ENCODE data around the gene AFAP1L2. TPM values are rescaled to one million over a fixed set of nuclear protein-coding genes. Genes with fewer than 3 reads are reported as not detected.

AFAP1L2 gene
- total and polyA plus RNA-seq, 2 experiments from 2014 or later, result not detected

GRCh38 chr10:114429581-114430335, 25.5 kb upstream of the AFAP1L2 start:
- WGBS, 2 experiments (ENCODE audit: low coverage in 1 of 2, low lambda C conversion rate in 2 of 2, missing lambda C conversion rate in 2 of 2), result 46 to 51% methylated on average over 9 of the region's 9 CpGs

DNA sequence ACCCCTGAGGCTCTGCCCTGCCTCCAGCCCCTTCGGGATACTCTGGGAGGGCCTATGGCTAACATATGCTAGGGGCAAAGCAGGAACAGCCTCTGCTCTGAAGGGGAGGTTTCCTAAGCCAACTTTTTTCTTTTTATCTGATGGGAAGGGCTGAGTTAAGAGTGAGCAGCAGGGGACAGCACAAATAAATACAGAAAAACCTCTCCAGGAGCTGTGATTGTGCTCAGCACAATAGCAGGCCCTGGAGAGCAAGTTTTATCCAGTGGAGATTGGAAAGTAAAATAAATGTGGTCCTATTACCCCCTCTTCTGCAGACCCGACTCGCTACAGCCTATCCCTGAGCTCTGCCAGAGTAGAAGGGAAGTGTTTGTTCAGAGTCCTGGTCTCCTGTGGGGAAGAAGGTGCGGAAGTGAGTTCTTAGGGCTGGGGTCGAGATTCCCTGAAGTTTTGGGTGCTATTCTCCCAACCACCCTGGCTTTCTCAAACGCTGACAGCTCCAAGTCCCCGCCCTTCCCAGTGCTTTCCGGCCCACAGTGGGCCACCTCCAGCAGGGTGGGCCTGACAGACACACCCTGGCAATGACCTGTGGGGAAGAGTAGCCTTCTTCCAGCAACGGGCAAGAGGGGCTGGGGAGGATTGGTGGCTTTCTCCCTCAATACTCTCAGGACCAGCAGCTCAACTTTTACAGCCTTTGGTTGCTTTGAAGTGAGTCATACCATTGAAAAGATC, 23.0 kb upstream of the AFAP1L2 start:
- no peaks in the 10 kb centered on the region for H3K79me2 ChIP-seq (ENCODE audit: insufficient read depth)
- H3K4me2 ChIP-seq (ENCODE audit: unreplicated experiment), result no peak overlapping the region
- TF ChIP-seq EZH2phosphoT487 (IDR thresholded peaks at IDR 0.05; ENCODE audit: insufficient read depth, low read depth) (no peak), EZH2 (IDR thresholded peaks at IDR 0.05; ENCODE audit: insufficient read depth, poor library complexity, severe bottlenecking) (no peak)
- no peaks in the 10 kb centered on the region for H3K9me3 ChIP-seq (ENCODE audit: low read depth)
- H3K4me1 ChIP-seq (ENCODE audit: insufficient read depth), result no peaks in the 10 kb centered on the region
- H3K4me3 ChIP-seq, result no peak overlapping the region
- no peak overlapping the region for H2AFZ ChIP-seq
- H3K9me2 ChIP-seq (ENCODE audit: insufficient read depth), result no peaks in the 10 kb centered on the region
- H3K9ac ChIP-seq, result no peak overlapping the region
- no peak overlapping the region for H3K27ac ChIP-seq
- H3F3A ChIP-seq (ENCODE audit: insufficient read depth), result no peaks in the 10 kb centered on the region
- whole genome bisulfite sequencing, 2 experiments (ENCODE audit: low coverage in 1 of 2, low lambda C conversion rate in 2 of 2, missing lambda C conversion rate in 2 of 2), result 54 to 68% methylated on average over 9 of the region's 9 CpGs
- peaks cover 1% of the 10 kb centered on the region for H3K27me3 ChIP-seq (replicated peaks; ENCODE audit: insufficient read depth)
- H3K36me3 ChIP-seq (ENCODE audit: low read depth), result no peaks in the 10 kb centered on the region
- in situ Hi-C loops (cut with MboI), result no loop called here
- H4K20me1 ChIP-seq (ENCODE audit: insufficient read depth), result no peaks in the 10 kb centered on the region
- no peak for DNase-seq

More at GRCh38 chr10:114429581-114430335, 25.5 kb upstream of the AFAP1L2 start:
- no peaks in the 10 kb centered on the region for H3K36me3 ChIP-seq (ENCODE audit: low read depth)
- no peaks in the 10 kb centered on the region for H4K20me1 ChIP-seq (ENCODE audit: insufficient read depth)
- H3K4me1 ChIP-seq (ENCODE audit: insufficient read depth), result no peaks in the 10 kb centered on the region
- H3K9me2 ChIP-seq (ENCODE audit: insufficient read depth), result no peaks in the 10 kb centered on the region
- TF ChIP-seq EZH2phosphoT487 (IDR thresholded peaks at IDR 0.05; ENCODE audit: insufficient read depth, low read depth), result no peak
- TF ChIP-seq EZH2 (IDR thresholded peaks at IDR 0.05; ENCODE audit: insufficient read depth, poor library complexity, severe bottlenecking), result no peak
- no peak for DNase-seq
- H3K4me2 ChIP-seq (ENCODE audit: unreplicated experiment), result no peak overlapping the region
- H3K9me3 ChIP-seq (ENCODE audit: low read depth), result no peaks in the 10 kb centered on the region
- H3K79me2 ChIP-seq (ENCODE audit: insufficient read depth), result no peaks in the 10 kb centered on the region
- no peak overlapping the region for H2AFZ ChIP-seq
- H3K9ac ChIP-seq, result no peak overlapping the region
- H3K27me3 ChIP-seq (replicated peaks; ENCODE audit: insufficient read depth), result no peaks in the 10 kb centered on the region; the same call in none of the 2 replicates
- no peak overlapping the region for H3K27ac ChIP-seq
- in situ Hi-C loops (cut with MboI), result no loop called here
- no peaks in the 10 kb centered on the region for H3F3A ChIP-seq (ENCODE audit: insufficient read depth)
- no peak overlapping the region for H3K4me3 ChIP-seq

DNA sequence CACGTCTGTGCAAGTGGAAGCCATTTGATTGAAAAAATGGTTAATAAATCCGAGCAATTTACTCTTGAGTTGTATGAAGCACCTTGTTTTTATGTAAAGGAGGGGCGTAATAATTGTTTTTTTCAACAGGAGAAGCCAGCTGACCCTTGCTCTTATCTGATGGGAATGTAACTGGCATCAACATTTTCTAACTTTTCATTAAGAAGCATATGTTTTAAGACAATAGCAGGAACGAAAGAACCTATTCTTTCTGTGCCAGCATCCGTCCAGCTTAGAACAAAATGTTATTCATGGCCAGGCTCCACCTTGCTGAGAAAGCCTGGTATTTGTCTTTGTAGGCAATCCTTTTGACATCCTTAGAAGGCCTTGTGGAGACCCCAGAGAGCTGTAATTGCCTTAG, 22.2 kb upstream of the AFAP1L2 start:
- Histone ChIP-seq H3K4me1 (ENCODE audit: insufficient read depth) (no peaks in the 10 kb centered on the region), H3K79me2 (ENCODE audit: insufficient read depth) (no peaks in the 10 kb centered on the region), H2AFZ (no peak overlapping the region), H3K4me2 (ENCODE audit: unreplicated experiment) (no peak overlapping the region), H3K36me3 (ENCODE audit: low read depth) (no peaks in the 10 kb centered on the region), H3K9me2 (ENCODE audit: insufficient read depth) (no peaks in the 10 kb centered on the region), H3F3A (ENCODE audit: insufficient read depth) (no peaks in the 10 kb centered on the region), H3K27ac (no peak overlapping the region), H3K9ac (no peak overlapping the region), H4K20me1 (ENCODE audit: insufficient read depth) (no peaks in the 10 kb centered on the region), H3K9me3 (ENCODE audit: low read depth) (no peaks in the 10 kb centered on the region), H3K27me3 (replicated peaks; ENCODE audit: insufficient read depth) (peaks cover 9% of the 10 kb centered on the region; the same call in 1 of the 2 replicates), H3K4me3 (no peak overlapping the region)
- WGBS, 2 experiments (ENCODE audit: low coverage in 1 of 2, low lambda C conversion rate in 2 of 2, missing lambda C conversion rate in 2 of 2), result 10 to 11% methylated on average over 5 of the region's 5 CpGs
- TF ChIP-seq EZH2 (IDR thresholded peaks at IDR 0.05; ENCODE audit: insufficient read depth, poor library complexity, severe bottlenecking) (no peak), EZH2phosphoT487 (IDR thresholded peaks at IDR 0.05; ENCODE audit: insufficient read depth, low read depth) (no peak)
- in situ Hi-C loops (cut with MboI), result no loop called here
- DNase-seq, result no peak

DNA sequence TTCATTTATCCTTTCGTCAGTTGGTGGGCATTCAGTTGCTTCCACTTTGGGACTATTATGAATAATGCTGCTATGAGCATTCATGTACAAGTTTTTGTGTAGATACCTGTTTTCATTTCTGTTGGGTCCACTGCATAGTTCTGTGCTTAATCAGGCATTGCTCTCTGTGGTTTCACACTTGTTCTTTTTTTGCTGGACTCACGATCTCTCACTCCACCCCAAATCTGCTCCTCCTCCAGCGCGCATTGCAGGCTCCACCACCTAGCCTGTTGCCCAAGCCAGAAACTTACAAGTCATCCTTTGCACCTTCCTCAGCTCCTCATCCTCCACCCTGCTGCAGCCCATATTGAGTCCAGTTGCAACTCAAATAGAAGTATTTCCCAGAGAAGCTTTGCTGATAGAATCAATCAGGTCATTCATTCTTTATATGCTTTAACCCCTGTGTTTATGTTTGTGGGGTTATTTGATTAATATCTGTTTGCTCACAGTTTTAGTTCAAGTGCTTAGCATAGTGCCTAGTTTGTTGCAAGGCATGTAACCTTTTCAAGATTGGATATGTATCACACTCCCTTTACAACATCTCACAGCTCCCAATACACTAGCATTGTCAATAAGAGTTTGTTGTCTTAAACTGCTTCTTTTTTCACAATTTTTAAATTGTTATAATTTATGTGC, 16.6 kb upstream of the AFAP1L2 start:
- peaks cover 21% of the 10 kb centered on the region for H3K27me3 ChIP-seq (replicated peaks; ENCODE audit: insufficient read depth)
- no peaks in the 10 kb centered on the region for H3K4me1 ChIP-seq (ENCODE audit: insufficient read depth)
- 52 to 60% methylated on average over 4 of the region's 4 CpGs for WGBS, 2 experiments (ENCODE audit: low coverage in 1 of 2, low lambda C conversion rate in 2 of 2, missing lambda C conversion rate in 2 of 2)

More for the DNA sequence above, 16.6 kb upstream of the AFAP1L2 start:
- no peak overlapping the region for H3K27ac ChIP-seq
- no peak for DNase-seq
- H2AFZ ChIP-seq, result no peak overlapping the region
- no peaks in the 10 kb centered on the region for H4K20me1 ChIP-seq (ENCODE audit: insufficient read depth)
- no peaks in the 10 kb centered on the region for H3K79me2 ChIP-seq (ENCODE audit: insufficient read depth)
- in situ Hi-C loops (cut with MboI), result no loop called here
- H3K9ac ChIP-seq, result no peak overlapping the region
- H3K4me2 ChIP-seq (ENCODE audit: unreplicated experiment), result no peak overlapping the region
- no peaks in the 10 kb centered on the region for H3K36me3 ChIP-seq (ENCODE audit: low read depth)
- no peaks in the 10 kb centered on the region for H3F3A ChIP-seq (ENCODE audit: insufficient read depth)
- H3K9me2 ChIP-seq (ENCODE audit: insufficient read depth), result no peaks in the 10 kb centered on the region
- no peak for TF ChIP-seq EZH2 (IDR thresholded peaks at IDR 0.05; ENCODE audit: insufficient read depth, poor library complexity, severe bottlenecking)
- no peak for TF ChIP-seq EZH2phosphoT487 (IDR thresholded peaks at IDR 0.05; ENCODE audit: insufficient read depth, low read depth)
- no peak overlapping the region for H3K4me3 ChIP-seq
- H3K9me3 ChIP-seq (ENCODE audit: low read depth), result no peaks in the 10 kb centered on the region
